HPDE6-E6E7 (cell line): ENCODE data around the gene ADAP1.
A peak's percentile ranks its signal among the peaks of the same experiment; 100 is the strongest.
"Not testable (repeated sequence)": the region's sequence is repeated elsewhere in the genome, so short reads cannot be mapped to it uniquely, and the experiment has no call there.

ENCODE experiments used
- DNase-seq: peaks from one replicate; pipeline ENCODE4 v3.0.0; 2011; ENCODE audit warnings: missing footprints; ENCODE audit errors: extremely low spot score

Gene ADAP1

GRCh38 chr7:959271-959670 is 4.8 kb upstream of the ADAP1 start:
- no peak for DNase-seq

- DNase-seq = no peak
Observed at GRCh38 chr7:958221-959200, 4.0 kb upstream of the ADAP1 start.

- no peak for DNase-seq
Observed at GRCh38 chr7:957418-958220, 3.1 kb upstream of the ADAP1 start.

- no peak for DNase-seq
Observed at GRCh38 chr7:956031-956430, 1.6 kb upstream of the ADAP1 start.

- DNase-seq = no peak
Observed at GRCh38 chr7:953547-954327, 743 bp downstream of the ADAP1 start.

- DNase-seq = no peak
Observed at GRCh38 chr7:952548-953441, 1.7 kb downstream of the ADAP1 start.

- no peak for DNase-seq
Observed at GRCh38 chr7:951881-952547, 2.5 kb downstream of the ADAP1 start.

- DNase-seq = peak; percentile 48
Observed at GRCh38 chr7:949021-949934, 5.2 kb downstream of the ADAP1 start.

- DNase-seq = no peak
Observed at GRCh38 chr7:947391-948210, 6.9 kb downstream of the ADAP1 start.

- no peak for DNase-seq
Observed at GRCh38 chr7:946256-946996, 8.1 kb downstream of the ADAP1 start.

GRCh38 chr7:945556-946255 is 8.8 kb downstream of the ADAP1 start:
- DNase-seq = peak; percentile 98

GRCh38 chr7:945147-945555 is 9.3 kb downstream of the ADAP1 start:
- DNase-seq = no peak

- DNase-seq = no peak
Observed at GRCh38 chr7:944744-945143, 9.7 kb downstream of the ADAP1 start.

- not testable (repeated sequence) for DNase-seq
Observed at GRCh38 chr7:943793-944192, 10.7 kb downstream of the ADAP1 start.

GRCh38 chr7:940599-941408 is 13.7 kb downstream of the ADAP1 start:
- no peak for DNase-seq

- DNase-seq = no peak
Observed at GRCh38 chr7:939843-940242, 14.6 kb downstream of the ADAP1 start.
